Parathyroid adenoma (tissue), 2 donors: ENCODE measurements around the gene ATG4C.
"Not testable (repeated sequence)": the region's sequence is repeated elsewhere in the genome, so short reads cannot be mapped to it uniquely, and the experiment has no call there.

Experiments
- H2AFZ ChIP-seq: fragments of 300-600 bp; sonication (generic); one replicate; pipeline ENCODE4 v1.7.0; 2017; ENCODE audit warnings: antibody characterized with exemption, mild to moderate bottlenecking
- H3K27ac ChIP-seq: fragments of 300-600 bp; sonication (generic); one replicate; pipeline ENCODE4 v1.7.0; 2017
- H3K27me3 ChIP-seq: fragments of 300-600 bp; sonication (generic); one replicate; pipeline ENCODE4 v1.7.0; 2017; ENCODE audit warnings: low read length; ENCODE audit not compliant: control insufficient read depth, insufficient read depth
- H3K36me3 ChIP-seq: fragments of 300-600 bp; sonication (generic); one replicate; pipeline ENCODE4 v1.7.0; 2017; ENCODE audit warnings: low read length; ENCODE audit not compliant: control insufficient read depth, insufficient read depth
- H3K4me1 ChIP-seq: fragments of 300-600 bp; sonication (generic); one replicate; pipeline ENCODE4 v1.7.0; 2017; ENCODE audit warnings: control low read depth
- H3K4me2 ChIP-seq: fragments of 300-600 bp; sonication (generic); one replicate; pipeline ENCODE4 v1.7.0; 2017; ENCODE audit warnings: low read length
- H3K4me3 ChIP-seq: fragments of 300-600 bp; sonication (generic); one replicate; pipeline ENCODE4 v1.7.0; 2017; ENCODE audit warnings: low read depth, low read length
- H3K79me2 ChIP-seq: fragments of 300-600 bp; sonication (generic); one replicate; pipeline ENCODE4 v1.7.0; 2017; ENCODE audit warnings: control low read depth
- H3K9ac ChIP-seq: fragments of 300-600 bp; sonication (generic); one replicate; pipeline ENCODE4 v1.7.0; 2017; ENCODE audit warnings: mild to moderate bottlenecking
- H3K9me3 ChIP-seq: fragments of 300-600 bp; sonication (generic); one replicate; pipeline ENCODE4 v1.7.0; 2017; ENCODE audit warnings: low read length; ENCODE audit not compliant: control insufficient read depth
- TF ChIP-seq, protein P1 (sequence below): fragments of 300-600 bp; sonication (generic); IDR thresholded peaks from one replicate; pipeline ENCODE4 v1.7.0; 2017; ENCODE audit warnings: antibody characterized with exemption, mild to moderate bottlenecking
- donor health status: primary hyperparathyroidism.

ATG4C gene

GRCh38 chr1:62761223-62761870 lies 22.6 kb upstream of the ATG4C start:
- H3K79me2 ChIP-seq, H3K4me3 ChIP-seq, H3K36me3 ChIP-seq, H3K4me1 ChIP-seq, H2AFZ ChIP-seq, H3K9me3 ChIP-seq, H3K27me3 ChIP-seq, H3K4me2 ChIP-seq, H3K27ac ChIP-seq, H3K9ac ChIP-seq: not testable (repeated sequence)

DNA sequence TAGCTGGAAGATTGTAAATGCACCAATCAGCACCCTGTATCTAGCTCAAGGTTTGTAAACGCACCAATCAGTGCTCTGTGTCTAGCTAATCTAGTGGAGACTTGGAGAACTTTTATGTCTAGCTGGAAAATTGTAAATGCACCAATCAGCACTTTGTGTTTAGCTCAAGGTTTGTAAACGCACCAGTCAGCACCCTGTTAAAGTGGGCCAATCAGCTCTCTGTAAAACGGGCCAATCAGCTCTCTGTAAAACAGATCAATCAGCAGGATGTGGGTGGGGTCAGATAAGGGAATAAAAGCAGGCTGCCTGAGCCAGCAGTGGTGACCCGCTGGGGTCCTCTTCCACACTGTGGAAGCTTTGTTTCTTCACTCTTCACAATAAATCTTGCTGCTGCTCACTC lies 21.9 kb upstream of the ATG4C start:
- not testable (repeated sequence) for H3K4me1 ChIP-seq, H3K27ac ChIP-seq, H3K4me2 ChIP-seq, H3K9me3 ChIP-seq, H3K27me3 ChIP-seq, H3K36me3 ChIP-seq, H3K79me2 ChIP-seq, H2AFZ ChIP-seq, H3K9ac ChIP-seq, H3K4me3 ChIP-seq

GRCh38 chr1:62765981-62766380 lies 18.0 kb upstream of the ATG4C start:
- Histone ChIP-seq H3K27me3 (no peaks in the 10 kb centered on the region), H3K9me3 (no peaks in the 10 kb centered on the region), H3K27ac (no peak overlapping the region), H3K4me3 (no peak overlapping the region), H3K4me1 (no peaks in the 10 kb centered on the region), H3K9ac (no peak overlapping the region), H3K79me2 (no peaks in the 10 kb centered on the region), H3K36me3 (no peaks in the 10 kb centered on the region), H2AFZ (no peak overlapping the region), H3K4me2 (no peak overlapping the region)
- TF ChIP-seq, protein P1, sequence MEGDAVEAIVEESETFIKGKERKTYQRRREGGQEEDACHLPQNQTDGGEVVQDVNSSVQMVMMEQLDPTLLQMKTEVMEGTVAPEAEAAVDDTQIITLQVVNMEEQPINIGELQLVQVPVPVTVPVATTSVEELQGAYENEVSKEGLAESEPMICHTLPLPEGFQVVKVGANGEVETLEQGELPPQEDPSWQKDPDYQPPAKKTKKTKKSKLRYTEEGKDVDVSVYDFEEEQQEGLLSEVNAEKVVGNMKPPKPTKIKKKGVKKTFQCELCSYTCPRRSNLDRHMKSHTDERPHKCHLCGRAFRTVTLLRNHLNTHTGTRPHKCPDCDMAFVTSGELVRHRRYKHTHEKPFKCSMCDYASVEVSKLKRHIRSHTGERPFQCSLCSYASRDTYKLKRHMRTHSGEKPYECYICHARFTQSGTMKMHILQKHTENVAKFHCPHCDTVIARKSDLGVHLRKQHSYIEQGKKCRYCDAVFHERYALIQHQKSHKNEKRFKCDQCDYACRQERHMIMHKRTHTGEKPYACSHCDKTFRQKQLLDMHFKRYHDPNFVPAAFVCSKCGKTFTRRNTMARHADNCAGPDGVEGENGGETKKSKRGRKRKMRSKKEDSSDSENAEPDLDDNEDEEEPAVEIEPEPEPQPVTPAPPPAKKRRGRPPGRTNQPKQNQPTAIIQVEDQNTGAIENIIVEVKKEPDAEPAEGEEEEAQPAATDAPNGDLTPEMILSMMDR = no peak

DNA sequence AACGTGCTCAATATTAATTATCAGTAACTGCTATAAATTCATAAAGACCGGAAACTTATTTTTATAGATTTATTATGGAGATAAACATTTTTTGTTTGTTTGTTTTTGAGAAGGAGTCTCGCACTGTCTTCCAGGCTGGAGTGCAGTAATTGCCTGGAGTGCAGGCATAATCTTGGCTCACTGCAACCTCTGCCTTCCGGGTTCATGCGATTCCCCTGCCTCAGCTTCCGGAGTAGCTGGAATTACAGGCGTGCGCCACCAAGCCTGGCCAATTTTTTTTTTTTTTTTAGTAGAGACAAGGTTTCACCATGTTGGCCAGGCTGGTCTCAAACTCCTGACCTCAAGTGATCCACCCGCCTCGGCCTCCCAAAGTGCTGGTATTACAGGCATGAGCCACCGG lies 15.4 kb upstream of the ATG4C start:
- not testable (repeated sequence) for H3K27me3 ChIP-seq, H3K27ac ChIP-seq, H3K4me2 ChIP-seq, H3K4me1 ChIP-seq, H3K9me3 ChIP-seq, H3K36me3 ChIP-seq, H3K9ac ChIP-seq, H3K4me3 ChIP-seq, H2AFZ ChIP-seq, H3K79me2 ChIP-seq

DNA sequence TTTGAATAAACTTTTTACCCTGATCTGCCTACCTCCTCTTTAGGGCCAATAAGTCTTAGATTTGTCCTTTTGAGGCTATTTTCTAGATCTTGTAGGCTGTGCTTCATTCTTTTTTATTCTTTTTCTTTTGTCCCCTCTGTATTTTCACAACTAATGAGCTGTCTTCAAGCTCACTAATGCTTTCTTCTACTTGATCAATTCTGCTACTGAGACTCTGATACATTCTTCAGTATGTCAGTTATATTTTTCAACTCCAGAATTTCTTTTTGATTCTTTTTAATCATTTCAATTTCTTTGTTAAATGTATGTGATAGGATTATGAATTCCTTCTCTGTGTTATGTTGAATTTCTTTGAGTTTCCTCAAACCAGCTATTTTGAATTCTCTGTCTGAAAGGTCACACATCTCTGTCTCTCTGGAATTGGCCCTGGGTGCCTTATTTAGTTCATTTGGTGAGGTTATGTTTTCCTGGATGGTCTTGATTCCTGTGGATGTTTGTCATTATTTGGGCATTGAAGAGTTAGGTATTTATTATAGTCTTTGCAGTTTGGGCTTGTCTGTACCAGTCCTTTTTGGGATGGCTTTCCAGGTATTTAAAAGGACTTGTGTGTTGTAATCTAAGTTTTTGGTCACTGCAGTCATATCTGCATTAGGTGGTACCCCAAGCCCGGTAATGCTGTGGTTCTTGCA lies 11.2 kb upstream of the ATG4C start:
- Histone ChIP-seq H3K4me1 (no peaks in the 10 kb centered on the region), H3K27me3 (no peaks in the 10 kb centered on the region), H3K9ac (no peak overlapping the region), H3K27ac (no peak overlapping the region), H3K9me3 (no peaks in the 10 kb centered on the region), H3K4me2 (no peak overlapping the region), H3K4me3 (no peak overlapping the region), H3K36me3 (no peaks in the 10 kb centered on the region), H3K79me2 (no peaks in the 10 kb centered on the region), H2AFZ (no peak overlapping the region)
- TF ChIP-seq, protein P1 = no peak

DNA sequence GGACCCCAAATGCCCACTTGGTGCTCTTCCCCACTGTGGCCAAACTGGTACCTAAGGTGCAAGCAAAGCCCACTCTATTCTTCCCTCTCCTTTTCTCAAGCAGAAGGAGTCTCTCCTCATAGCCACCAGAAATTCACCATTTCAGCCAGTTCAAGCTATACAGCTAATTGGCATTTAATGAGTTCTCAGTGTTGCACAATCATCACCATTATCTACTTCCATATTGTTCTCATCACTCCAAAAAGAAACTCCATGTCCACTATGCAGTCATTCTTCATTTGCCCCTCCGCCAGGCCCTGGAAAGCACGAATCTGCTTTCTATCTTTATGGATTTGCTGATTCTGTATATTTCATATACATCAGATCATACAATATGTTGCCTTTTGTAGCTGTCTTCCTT lies 9.9 kb upstream of the ATG4C start:
- Histone ChIP-seq H3K4me1 (no peaks in the 10 kb centered on the region), H3K9ac (no peak overlapping the region), H3K79me2 (no peaks in the 10 kb centered on the region), H2AFZ (no peak overlapping the region), H3K4me3 (no peak overlapping the region), H3K4me2 (no peak overlapping the region), H3K36me3 (no peaks in the 10 kb centered on the region), H3K9me3 (no peaks in the 10 kb centered on the region), H3K27me3 (no peaks in the 10 kb centered on the region), H3K27ac (no peak overlapping the region)
- TF ChIP-seq, protein P1 = no peak
